OCI-LY3 (cell line): Measurements from ENCODE around the gene HERC5.
A peak's percentile ranks its signal among the peaks of the same experiment; 100 is the strongest.

Experiments
- H2AFZ ChIP-seq: fragments of 200-600, 300-600 bp; shearing (Covaris generic); 2 replicates; pipeline ENCODE4 v1.6.0; 2014; ENCODE audit warnings: antibody characterized with exemption, low read depth, low read length
- H3K27ac ChIP-seq: fragments of 200-600, 300-600 bp; sonication (generic); 2 replicates; pipeline ENCODE4 v1.5.1; 2014; ENCODE audit warnings: mild to moderate bottlenecking, low read length, moderate library complexity, mixed read lengths
- H3K27me3 ChIP-seq: fragments of 200-600, 300-600 bp; sonication (generic); 2 replicates; pipeline ENCODE4 v1.6.1; 2014; ENCODE audit warnings: low read depth, low read length, mixed read lengths
- H3K36me3 ChIP-seq: fragments of 200-600, 300-600 bp; sonication (generic); replicated peaks from 2 replicates; pipeline ENCODE3; 2014; ENCODE audit warnings: low read depth, low read length, mixed read lengths
- H3K4me1 ChIP-seq: fragments of 300-600, 200-600 bp; sonication (generic); 2 replicates; pipeline ENCODE4 v1.6.1; 2014; ENCODE audit warnings: low read length, mixed read lengths
- H3K4me2 ChIP-seq: fragments of 200-600, 300-600 bp; sonication (generic); 2 replicates; pipeline ENCODE4 v1.6.1; 2014; ENCODE audit warnings: low read length, mixed read lengths
- H3K4me3 ChIP-seq: fragments of 300-600, 200-600 bp; sonication (generic); 2 replicates; pipeline ENCODE4 v1.5.1; 2014; ENCODE audit warnings: antibody characterized with exemption, mild to moderate bottlenecking, low read length, moderate library complexity
- H3K79me2 ChIP-seq: fragments of 300-600, 200-600 bp; shearing (Covaris generic); 2 replicates; pipeline ENCODE4 v1.6.1; 2014; ENCODE audit warnings: mild to moderate bottlenecking, low read length, mixed read lengths
- H3K9ac ChIP-seq: fragments of 300-600, 200-600 bp; shearing (Covaris generic); 2 replicates; pipeline ENCODE4 v1.6.0; 2014; ENCODE audit warnings: mild to moderate bottlenecking, low read length, moderate library complexity
- H3K9me3 ChIP-seq: fragments of 200-600, 300-600 bp; shearing (Covaris generic); 2 replicates; pipeline ENCODE4 v1.6.1; 2014; ENCODE audit warnings: low read length, mixed read lengths; ENCODE audit not compliant: insufficient read depth
- H4K20me1 ChIP-seq: fragments of 200-600, 300-600 bp; sonication (generic); 2 replicates; pipeline ENCODE4 v1.6.1; 2016; ENCODE audit warnings: low read length, mixed read lengths; ENCODE audit not compliant: insufficient read depth
- EZH2phosphoT487 ChIP-seq: fragments of 200-600 bp; shearing (Covaris generic); IDR thresholded peaks from 2 replicates; pipeline ENCODE4 v1.6.1; 2018; ENCODE audit warnings: antibody characterized with exemption, mixed run types, low read depth
- TF ChIP-seq, protein P1 (sequence below): fragments of 200-600, 300-600 bp; sonication (generic); IDR thresholded peaks from 2 replicates; pipeline ENCODE4 v1.5.1; 2014; ENCODE audit warnings: antibody characterized with exemption, low read length, low read depth

The HERC5 gene

DNA sequence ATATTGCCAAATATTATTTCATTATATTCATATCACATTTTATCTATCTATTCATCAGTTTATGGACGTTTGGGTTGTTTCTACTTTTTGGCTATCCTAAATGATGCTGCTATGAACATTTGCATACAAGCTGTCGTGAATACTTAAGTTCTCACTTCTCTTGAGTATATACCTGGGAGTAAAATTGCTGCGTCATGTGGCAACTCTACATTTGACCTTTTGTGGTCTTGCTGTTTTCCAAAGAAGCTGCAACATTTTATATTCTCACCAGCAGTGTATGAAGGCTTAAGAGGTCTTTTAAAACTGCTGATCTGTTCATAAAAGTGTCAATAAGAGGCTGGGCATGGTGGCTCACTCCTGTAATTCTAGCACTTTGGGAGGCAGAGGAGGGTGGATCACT, 60.9 kb downstream of the HERC5 start:
- H4K20me1 ChIP-seq = peaks cover 7% of the 10 kb centered on the region
- TF ChIP-seq EZH2phosphoT487 = no peak
- TF ChIP-seq, protein P1, sequence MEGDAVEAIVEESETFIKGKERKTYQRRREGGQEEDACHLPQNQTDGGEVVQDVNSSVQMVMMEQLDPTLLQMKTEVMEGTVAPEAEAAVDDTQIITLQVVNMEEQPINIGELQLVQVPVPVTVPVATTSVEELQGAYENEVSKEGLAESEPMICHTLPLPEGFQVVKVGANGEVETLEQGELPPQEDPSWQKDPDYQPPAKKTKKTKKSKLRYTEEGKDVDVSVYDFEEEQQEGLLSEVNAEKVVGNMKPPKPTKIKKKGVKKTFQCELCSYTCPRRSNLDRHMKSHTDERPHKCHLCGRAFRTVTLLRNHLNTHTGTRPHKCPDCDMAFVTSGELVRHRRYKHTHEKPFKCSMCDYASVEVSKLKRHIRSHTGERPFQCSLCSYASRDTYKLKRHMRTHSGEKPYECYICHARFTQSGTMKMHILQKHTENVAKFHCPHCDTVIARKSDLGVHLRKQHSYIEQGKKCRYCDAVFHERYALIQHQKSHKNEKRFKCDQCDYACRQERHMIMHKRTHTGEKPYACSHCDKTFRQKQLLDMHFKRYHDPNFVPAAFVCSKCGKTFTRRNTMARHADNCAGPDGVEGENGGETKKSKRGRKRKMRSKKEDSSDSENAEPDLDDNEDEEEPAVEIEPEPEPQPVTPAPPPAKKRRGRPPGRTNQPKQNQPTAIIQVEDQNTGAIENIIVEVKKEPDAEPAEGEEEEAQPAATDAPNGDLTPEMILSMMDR = no peak
- H3K36me3 ChIP-seq = peaks cover 5% of the 10 kb centered on the region
- no peak overlapping the region for H3K9ac ChIP-seq
- no peak overlapping the region for H3K4me2 ChIP-seq
- no peaks in the 10 kb centered on the region for H3K27me3 ChIP-seq
- no peaks in the 10 kb centered on the region for H3K9me3 ChIP-seq
- peaks cover 18% of the 10 kb centered on the region for H3K79me2 ChIP-seq
- H3K27ac ChIP-seq = no peak overlapping the region
- H3K4me1 ChIP-seq = peaks cover 9% of the 10 kb centered on the region
- no peak overlapping the region for H2AFZ ChIP-seq
- no peak overlapping the region for H3K4me3 ChIP-seq

DNA sequence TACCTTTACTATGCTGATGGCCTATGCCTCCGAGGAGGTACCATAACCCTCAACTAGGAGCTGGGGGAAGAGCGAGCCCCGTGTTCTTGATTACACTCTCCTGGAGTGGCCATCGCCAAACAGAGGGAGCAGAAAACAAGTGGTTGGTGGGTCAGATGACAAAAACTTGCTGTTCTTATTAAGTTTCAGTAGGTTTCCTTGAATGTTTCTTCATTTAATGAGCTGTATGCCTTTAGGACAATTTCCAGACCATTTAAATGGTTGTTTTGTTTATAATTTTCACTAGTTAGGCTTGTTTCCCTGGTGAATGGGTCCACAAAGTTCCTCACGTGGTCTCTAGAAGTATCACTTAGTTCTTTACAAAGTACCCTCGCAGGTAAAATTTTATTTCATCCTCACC, 62.0 kb downstream of the HERC5 start:
- no peak overlapping the region for H3K27ac ChIP-seq
- TF ChIP-seq, protein P1 = no peak
- no peak for TF ChIP-seq EZH2phosphoT487
- no peak overlapping the region for H3K9ac ChIP-seq
- H3K36me3 ChIP-seq = peaks cover 5% of the 10 kb centered on the region
- H3K4me2 ChIP-seq = no peak overlapping the region
- H3K4me3 ChIP-seq = no peak overlapping the region
- H3K4me1 ChIP-seq = peaks cover 9% of the 10 kb centered on the region
- peaks cover 29% of the 10 kb centered on the region for H3K79me2 ChIP-seq
- H2AFZ ChIP-seq = no peak overlapping the region
- no peaks in the 10 kb centered on the region for H3K27me3 ChIP-seq
- H3K9me3 ChIP-seq = no peaks in the 10 kb centered on the region
- peaks cover 7% of the 10 kb centered on the region for H4K20me1 ChIP-seq

DNA sequence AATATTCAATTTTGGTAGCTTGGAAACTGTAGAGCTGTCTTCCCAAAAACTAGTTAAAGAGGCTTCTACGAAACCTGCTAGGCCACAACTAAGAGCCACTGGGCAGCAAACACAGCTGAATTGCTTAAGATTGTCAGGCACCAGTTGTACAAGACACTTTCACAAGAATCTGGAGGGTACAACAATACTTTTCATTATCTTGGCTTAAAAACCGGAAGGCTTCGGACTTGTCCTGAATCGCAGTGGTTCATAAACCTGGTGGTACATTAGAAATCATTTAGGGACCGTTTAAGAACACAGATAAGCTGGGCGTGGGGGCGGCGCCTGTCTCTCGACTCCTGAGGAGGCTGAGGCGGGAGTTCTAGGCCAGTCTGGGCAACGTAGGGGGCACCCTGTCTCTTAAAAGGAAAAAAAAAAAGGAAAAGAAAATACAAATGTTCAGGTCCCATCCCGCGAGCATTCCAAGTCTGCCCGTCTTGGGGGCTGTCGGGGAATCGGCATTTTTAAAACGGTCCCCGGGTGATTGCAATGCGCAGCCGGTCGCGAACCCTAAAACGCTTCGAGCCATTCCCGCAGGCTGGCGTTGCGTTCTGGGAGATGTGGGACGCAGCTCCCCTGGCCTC, 65.9 kb downstream of the HERC5 start:
- Histone ChIP-seq H3K36me3 (peaks cover 5% of the 10 kb centered on the region), H3K27me3 (no peaks in the 10 kb centered on the region), H2AFZ (peak overlapping the region; percentile 98), H3K4me1 (peaks cover 22% of the 10 kb centered on the region), H4K20me1 (peaks cover 7% of the 10 kb centered on the region), H3K9ac (peak overlapping the region; percentile 93), H3K27ac (peak overlapping the region; percentile 39), H3K4me2 (peak overlapping the region; percentile 99), H3K9me3 (no peaks in the 10 kb centered on the region), H3K79me2 (peaks cover 33% of the 10 kb centered on the region), H3K4me3 (peak overlapping the region; percentile 95)
- no peak for TF ChIP-seq EZH2phosphoT487
- TF ChIP-seq, protein P1 = no peak

DNA sequence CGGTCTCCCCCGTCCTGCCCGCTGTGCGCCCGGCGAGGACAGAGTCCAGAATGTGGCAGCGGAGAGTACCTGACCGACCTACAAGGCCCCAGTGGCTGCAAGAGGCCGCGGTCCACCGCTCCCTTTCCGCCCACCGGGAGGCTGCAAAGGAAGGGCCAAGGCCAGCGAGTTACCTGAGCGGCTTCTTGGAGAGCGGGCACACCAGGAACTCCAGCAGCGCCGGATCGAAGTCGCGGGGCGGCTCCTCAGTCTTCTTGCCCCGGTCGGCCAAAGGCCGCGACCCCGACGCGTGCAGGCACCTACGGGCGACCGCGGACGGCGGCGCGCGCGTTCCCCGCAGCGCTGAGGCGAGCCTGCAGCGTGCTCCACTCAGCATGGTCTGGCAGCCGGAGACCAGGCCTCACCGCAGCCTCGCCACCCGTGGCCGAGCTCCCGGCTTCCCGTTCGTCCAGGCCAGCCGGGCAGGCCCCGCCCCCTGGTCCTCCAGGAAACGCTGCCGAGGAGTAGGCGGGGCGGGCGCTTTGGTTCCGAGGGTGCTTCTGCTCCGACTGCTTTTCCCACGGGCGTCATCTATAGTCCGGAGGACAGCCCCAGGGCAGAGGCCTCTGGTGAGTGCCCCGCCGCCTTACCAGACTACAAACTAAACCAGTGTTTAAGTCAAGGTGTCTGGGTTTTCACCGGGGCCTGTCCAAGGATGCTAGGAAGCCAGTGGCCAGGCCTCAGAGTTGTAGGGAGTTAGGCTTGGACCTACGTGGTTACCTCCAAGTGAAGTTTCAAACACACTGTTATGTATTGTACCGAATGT, 66.6 kb downstream of the HERC5 start, which contains the start of gene PYURF:
Gene PYURF, minus strand, starts transcription at position 452 of the 805 bp plus-strand sequence. Its CDS starts 76 bp downstream, at position 376.
- Histone ChIP-seq H3K27ac (peak within 1 kb of the TSS; percentile 39), H4K20me1 (peaks cover 7% of the 10 kb centered on the region), H3K9me3 (no peaks in the 10 kb centered on the region), H2AFZ (peak within 1 kb of the TSS; percentile 98), H3K27me3 (no peaks in the 10 kb centered on the region), H3K4me1 (peaks cover 29% of the 10 kb centered on the region), H3K9ac (peak within 1 kb of the TSS; percentile 93), H3K4me2 (peak within 1 kb of the TSS; percentile 99), H3K79me2 (peaks cover 33% of the 10 kb centered on the region), H3K36me3 (peaks cover 5% of the 10 kb centered on the region), H3K4me3 (peak within 1 kb of the TSS; percentile 95)
- TF ChIP-seq EZH2phosphoT487 = no peak
- TF ChIP-seq, protein P1 = no peak
